Measurements from ENCODE around the gene TMEM164.

Gene TMEM164

DNA sequence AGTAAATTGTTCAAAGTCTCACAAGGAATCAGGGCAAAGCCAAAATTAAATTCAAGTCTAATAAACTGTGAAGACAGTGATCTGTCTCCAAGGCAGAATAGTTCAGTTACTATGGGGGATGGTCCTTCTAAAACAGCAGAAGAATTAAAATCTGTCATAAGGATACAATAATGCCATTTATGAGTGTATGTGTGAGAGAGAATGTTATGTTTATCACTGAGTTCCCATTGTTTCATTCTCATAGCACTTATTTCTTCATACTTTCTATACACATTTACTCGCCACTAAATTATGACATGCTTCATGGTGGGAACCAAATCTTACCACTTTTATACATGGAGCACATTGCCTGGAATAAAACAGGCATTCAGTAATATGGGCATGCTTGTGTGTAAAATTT is 212.5 kb downstream of the TMEM164 start:
- no peak for DNase-seq

DNA sequence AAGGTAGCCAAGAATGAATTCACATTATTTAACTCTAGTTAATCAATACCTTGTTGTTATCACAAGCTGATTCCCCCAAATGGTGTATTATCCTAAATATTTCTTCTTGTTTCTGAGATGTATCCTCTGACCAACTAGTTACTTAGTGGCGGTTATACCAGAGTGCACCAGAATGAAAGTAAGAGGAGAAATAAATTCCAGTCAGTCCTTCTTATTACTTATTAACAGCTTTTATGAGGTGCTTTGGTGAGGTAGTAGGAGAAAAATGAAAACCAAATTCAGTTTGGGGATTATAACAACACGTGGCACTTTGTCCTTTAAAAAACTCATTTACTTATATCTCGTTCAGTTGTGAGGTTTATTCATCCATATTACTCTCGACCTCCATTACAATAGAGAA is 213.1 kb downstream of the TMEM164 start:
- no peak for DNase-seq

DNA sequence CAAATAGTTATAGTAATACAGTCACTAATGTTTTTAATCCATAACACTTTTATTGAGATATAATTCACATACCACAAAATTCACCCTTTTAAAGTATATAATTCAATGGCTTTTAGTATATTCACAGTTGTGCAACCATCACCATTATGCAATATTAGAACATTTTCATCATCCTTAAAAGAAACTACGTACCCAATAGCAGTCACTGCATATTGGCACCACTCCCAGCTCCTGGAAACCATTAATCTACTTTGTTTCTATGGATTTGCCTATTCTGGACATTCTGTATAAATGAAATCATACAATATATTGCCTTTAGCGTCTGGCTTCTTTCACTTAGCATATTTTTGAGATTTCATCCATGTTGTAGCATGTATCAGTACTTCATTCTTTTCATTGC is 215.7 kb downstream of the TMEM164 start:
- no peak for DNase-seq

DNA sequence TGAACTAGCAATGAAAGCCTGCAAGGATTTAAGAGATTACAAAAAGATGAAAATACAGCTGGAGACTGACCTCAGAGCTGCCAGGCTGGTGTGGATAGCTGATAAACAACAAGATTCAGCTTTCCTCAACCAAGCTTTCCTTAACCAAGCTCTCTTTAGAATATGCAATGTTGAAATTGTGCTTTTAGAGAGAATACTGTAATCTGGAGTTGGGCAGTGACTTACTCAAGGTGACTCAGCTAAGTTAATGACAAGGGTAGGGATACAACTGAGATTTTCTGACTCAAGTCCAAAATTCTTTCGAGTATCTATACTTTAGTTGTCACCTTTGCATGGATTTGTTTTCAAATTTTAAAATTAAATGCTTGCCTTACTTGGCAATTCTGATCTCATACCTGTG is 217.0 kb downstream of the TMEM164 start:
- DNase-seq = no peak

DNA sequence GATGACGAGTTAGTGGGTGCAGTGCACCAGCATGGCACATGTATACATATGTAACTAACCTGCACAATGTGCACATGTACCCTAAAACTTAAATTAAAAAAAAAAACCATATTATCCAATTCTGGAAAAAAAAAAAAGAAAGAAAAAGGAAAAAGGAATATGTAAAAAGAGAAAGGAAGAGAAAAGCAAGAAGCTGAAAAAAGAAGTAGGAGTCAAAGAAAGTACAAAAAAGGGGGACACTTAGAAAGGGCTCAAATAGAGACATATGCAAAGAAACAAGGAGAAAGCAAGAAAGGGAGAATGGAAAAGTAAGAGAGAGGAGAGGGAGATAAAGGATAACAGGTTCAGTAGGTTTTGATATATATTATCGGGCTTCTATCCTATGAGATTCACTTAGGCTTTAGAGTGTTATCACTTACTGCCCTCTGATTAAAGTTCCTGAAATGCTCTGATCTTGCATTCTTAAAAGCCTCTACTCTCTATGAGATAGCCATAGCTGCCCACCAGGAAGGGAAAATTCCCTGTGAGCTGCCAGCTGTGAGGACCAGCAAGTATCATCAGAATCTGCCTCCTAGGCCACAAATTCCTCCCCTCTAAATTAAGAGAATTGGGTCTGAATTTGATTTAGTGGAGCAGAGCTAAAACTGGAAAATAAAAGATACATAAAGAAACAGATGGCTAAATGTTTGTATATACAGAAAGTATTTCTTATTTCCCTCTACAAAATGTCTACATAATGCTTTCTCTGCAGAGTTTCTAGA is 219.8 kb downstream of the TMEM164 start:
- no peak for DNase-seq

DNA sequence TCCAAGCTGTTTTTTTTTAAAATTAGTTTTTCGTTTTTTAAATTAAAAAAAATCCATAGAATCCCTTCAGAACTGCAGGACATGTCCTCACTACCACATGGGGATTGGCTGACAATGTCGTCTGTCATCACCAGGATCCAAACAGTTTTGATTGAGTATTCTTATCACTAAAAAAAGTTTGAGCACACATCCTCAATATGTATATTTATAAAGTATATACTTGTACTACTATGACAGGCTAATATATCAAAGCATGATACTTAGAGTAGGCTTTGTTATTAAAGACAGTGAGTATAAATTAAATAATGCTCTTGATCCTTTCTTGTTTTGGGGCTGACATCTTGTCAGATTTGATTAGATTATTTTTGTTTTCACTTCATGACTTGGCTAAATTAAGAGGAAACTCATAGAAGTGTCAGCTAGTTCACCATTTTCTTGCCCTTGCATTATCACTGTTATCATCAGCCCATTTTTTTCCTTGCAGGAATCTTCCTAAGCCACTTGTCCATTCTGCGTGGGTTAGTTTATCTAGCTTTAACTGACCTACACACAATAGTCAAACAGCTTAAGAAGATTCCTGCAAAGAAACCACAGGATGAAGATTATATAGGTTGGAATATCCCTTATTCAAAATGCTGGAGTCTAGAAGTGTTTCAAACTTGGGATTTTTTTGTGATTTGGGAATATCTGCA is 222.2 kb downstream of the TMEM164 start:
- no peak for DNase-seq

DNA sequence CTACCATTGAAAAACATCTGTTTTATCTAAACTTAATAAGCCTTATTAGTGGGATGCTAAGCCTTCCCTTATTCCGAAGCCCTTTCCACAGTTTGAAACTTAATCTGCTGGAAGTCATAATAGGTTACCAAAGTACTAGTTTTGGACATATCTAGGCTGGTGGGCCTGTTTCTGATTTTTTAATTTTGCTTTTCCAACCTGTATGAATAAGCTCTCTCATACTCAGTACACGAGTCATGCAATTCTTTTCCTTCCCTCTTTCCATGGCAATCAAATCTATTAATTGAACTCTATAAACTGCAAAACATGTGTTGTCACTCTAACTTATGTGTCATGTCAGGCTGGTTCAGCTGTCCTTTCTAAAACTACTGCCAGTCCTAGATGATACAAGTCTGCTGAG is 224.0 kb downstream of the TMEM164 start:
- DNase-seq = no peak
